Spleen (tissue), 11 donors: ENCODE measurements around the gene DUSP9. TPM values are rescaled to one million over a fixed set of nuclear protein-coding genes. Genes with fewer than 3 reads are reported as not detected.
A peak's percentile ranks its signal among the peaks of the same experiment; 100 is the strongest.

ENCODE experiments used
- DNase-seq: peaks from one replicate; pipeline ENCODE4 v3.0.0-alpha.2; 2020
- H3K27ac ChIP-seq, 8 donors: fragments of 200-600 bp; sonication (generic) in 7 of 8; 1 replicate in 4 of 8; 2 replicates in 4 of 8; pipeline versions ENCODE4 v1.5.0 to v1.8.0; 2016 to 2021; ENCODE audit warnings: inconsistent platforms in 4 of 8, mild to moderate bottlenecking in 4 of 8, moderate library complexity in 1 of 8
- H3K27me3 ChIP-seq, 7 donors: fragments of 200-600 bp; sonication (generic) in 6 of 7; replicated peaks in 1 of 7; 1 replicate in 4 of 7; 2 replicates in 3 of 7; pipeline versions ENCODE4 v1.5.0 to v1.8.0; 2016 to 2021; ENCODE audit warnings: inconsistent platforms in 3 of 7, mild to moderate bottlenecking in 1 of 7
- H3K36me3 ChIP-seq, 6 donors: fragments of 200-600 bp; sonication (generic) in 5 of 6; 1 replicate in 4 of 6; 2 replicates in 2 of 6; pipeline versions ENCODE4 v1.5.0 to v1.8.0; 2016 to 2021; ENCODE audit warnings: inconsistent platforms in 2 of 6
- H3K4me1 ChIP-seq, 6 donors: fragments of 200-600 bp; sonication (generic) in 5 of 6; 1 replicate in 3 of 6; 2 replicates in 3 of 6; pipeline versions ENCODE4 v1.5.0 to v1.8.0; 2016 to 2021; ENCODE audit warnings: inconsistent platforms in 3 of 6
- H3K4me3 ChIP-seq, 8 donors: fragments of 200-600 bp; sonication (generic) in 7 of 8; 1 replicate in 4 of 8; 2 replicates in 4 of 8; pipeline versions ENCODE4 v1.5.0 to v1.8.0; 2016 to 2021; ENCODE audit warnings: inconsistent platforms in 4 of 8, mild to moderate bottlenecking in 4 of 8, moderate library complexity in 2 of 8
- H3K9me3 ChIP-seq, 8 donors: fragments of 200-600 bp; sonication (generic) in 7 of 8; 1 replicate in 4 of 8; 2 replicates in 4 of 8; pipeline versions ENCODE4 v1.5.0 to v1.8.0; 2016 to 2021; ENCODE audit warnings: inconsistent platforms in 4 of 8
- POLR2A ChIP-seq, 3 donors: fragments of 450-650 bp; IDR thresholded peaks; one replicate each; pipeline ENCODE4 v1.5.1; 2017; ENCODE audit warnings: antibody characterized with exemption in 3 of 3, mild to moderate bottlenecking in 1 of 3
- POLR2AphosphoS5 ChIP-seq, 3 donors: sonication (generic); formaldehyde crosslinking; IDR thresholded peaks; one replicate each; pipeline ENCODE4 v1.5.1; 2017; ENCODE audit warnings: antibody characterized with exemption in 3 of 3
- WGBS, 5 donors: extraction: QIAGEN DNeasy Blood & Tissue Kit in 3 of 5; methylation state at CpG; one replicate each; pipeline versions ENCODE4 v1.1.5 to v1.1.7; 2013 to 2018; 5-methylcytosine and 5-hydroxymethylcytosine counted together
- intact Hi-C: fragments of 100-400 bp; cut with DNase I; formaldehyde crosslinking; loops from one replicate; pipeline ENCODE4 v1.15.0; 2023; ENCODE audit warnings: low total_unique reads
- polyA plus RNA-seq, 3 donors: library from polyadenylated mRNA; stranded (reverse); fragments of 200-250 nt; gene quantifications; one replicate each; pipeline ENCODE4 v1.2.1, GENCODE V29; 2013
- total RNA-seq, 7 donors: library from RNA; depleted of rRNA in 3 of 7; stranded (reverse); fragments of >200 nt in 3 of 7; fragmentation: NEBNext Ultra II Directional in 4 of 7; extraction: Animal tissue kit (Norgen Biotek cat#: 25700) in 4 of 7; gene quantifications; one replicate each; pipeline versions ENCODE4 v1.1.0 to v1.2.1, GENCODE V29; 2016 to 2021
- TF ChIP-seq, protein P1 (sequence below), 11 experiments: fragments of 200-600 bp in 7 of 11; fragments of 450-650 bp in 4 of 11; sonication (generic) in 4 of 11; IDR thresholded peaks in 8 of 11; conservative IDR thresholded peaks in 3 of 11; 1 replicate in 7 of 11; 2 replicates in 4 of 11; pipeline versions ENCODE4 v1.4.0 to v1.8.0; 2016 to 2021; ENCODE audit warnings: antibody characterized with exemption in 11 of 11, inconsistent platforms in 4 of 11, mild to moderate bottlenecking in 1 of 11
- donor health status: healthy with polysubstance abuse.
- donor health status: DM: no; HTN: no; CAD: no; lungs with moderate emphysema.
- donor health status: DM: no; HTN: no; CAD: no.
- donor health status: Bipolar disorder and iron deficiency.
- donor health status: healthy.
- donor health status: DM: no; HTN: no; CAD: no.
- donor health status: DM: yes; HTN: yes; CAD: no.

The DUSP9 gene
- total and polyA plus RNA-seq, 10 donors, result 0.09 to 0.17 TPM; not detected in 8

- TF ChIP-seq POLR2AphosphoS5 (IDR thresholded peaks at IDR 0.05), result no peak
- no peak for TF ChIP-seq POLR2A (IDR thresholded peaks at IDR 0.05)
- TF ChIP-seq, protein P1, sequence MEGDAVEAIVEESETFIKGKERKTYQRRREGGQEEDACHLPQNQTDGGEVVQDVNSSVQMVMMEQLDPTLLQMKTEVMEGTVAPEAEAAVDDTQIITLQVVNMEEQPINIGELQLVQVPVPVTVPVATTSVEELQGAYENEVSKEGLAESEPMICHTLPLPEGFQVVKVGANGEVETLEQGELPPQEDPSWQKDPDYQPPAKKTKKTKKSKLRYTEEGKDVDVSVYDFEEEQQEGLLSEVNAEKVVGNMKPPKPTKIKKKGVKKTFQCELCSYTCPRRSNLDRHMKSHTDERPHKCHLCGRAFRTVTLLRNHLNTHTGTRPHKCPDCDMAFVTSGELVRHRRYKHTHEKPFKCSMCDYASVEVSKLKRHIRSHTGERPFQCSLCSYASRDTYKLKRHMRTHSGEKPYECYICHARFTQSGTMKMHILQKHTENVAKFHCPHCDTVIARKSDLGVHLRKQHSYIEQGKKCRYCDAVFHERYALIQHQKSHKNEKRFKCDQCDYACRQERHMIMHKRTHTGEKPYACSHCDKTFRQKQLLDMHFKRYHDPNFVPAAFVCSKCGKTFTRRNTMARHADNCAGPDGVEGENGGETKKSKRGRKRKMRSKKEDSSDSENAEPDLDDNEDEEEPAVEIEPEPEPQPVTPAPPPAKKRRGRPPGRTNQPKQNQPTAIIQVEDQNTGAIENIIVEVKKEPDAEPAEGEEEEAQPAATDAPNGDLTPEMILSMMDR (IDR thresholded peaks at IDR 0.05 in 8 of 11, conservative IDR thresholded peaks at IDR 0.05 in 3 of 11), result no peak
- H3K27me3 ChIP-seq, result peaks cover 0 to 51% (median 6%) of the 10 kb centered on the region in 7 donors
- intact Hi-C loops, result no loop called here
- H3K36me3 ChIP-seq, result no peaks in the 10 kb centered on the region
- 42 to 54% (median 50%) methylated on average over 12 to 21 of the region's 21 CpGs for WGBS, 5 donors
- peaks cover 0 to 4% (median 0%) of the 10 kb centered on the region in 8 donors for H3K9me3 ChIP-seq
- peak; percentile 40 for DNase-seq
- H3K4me1 ChIP-seq, result peaks cover 0 to 19% (median 2%) of the 10 kb centered on the region in 6 donors
- H3K4me3 ChIP-seq, result no peak overlapping the region
- no peak overlapping the region for H3K27ac ChIP-seq
Observed at GRCh38 chrX:153684467-153685155, 37.6 kb downstream of the DUSP9 start.

- Histone ChIP-seq H3K27ac (no peak overlapping the region), H3K9me3 (peaks cover 0 to 4% (median 0%) of the 10 kb centered on the region in 8 donors), H3K4me1 (peaks cover 0 to 23% (median 2%) of the 10 kb centered on the region in 6 donors), H3K36me3 (no peaks in the 10 kb centered on the region), H3K27me3 (peaks cover 0 to 57% (median 6%) of the 10 kb centered on the region in 7 donors), H3K4me3 (no peak overlapping the region)
- DNase-seq, result peak; percentile 58
- no peak for TF ChIP-seq POLR2AphosphoS5 (IDR thresholded peaks at IDR 0.05)
- no peak for TF ChIP-seq POLR2A (IDR thresholded peaks at IDR 0.05)
- TF ChIP-seq, protein P1 (IDR thresholded peaks at IDR 0.05 in 8 of 11, conservative IDR thresholded peaks at IDR 0.05 in 3 of 11), result no peak
- WGBS, 5 donors, result 56 to 66% (median 59%) methylated on average over 7 to 21 of the region's 21 CpGs
- intact Hi-C loops, result no loop called here
Observed at GRCh38 chrX:153685156-153685536, 38.1 kb downstream of the DUSP9 start.

DNA sequence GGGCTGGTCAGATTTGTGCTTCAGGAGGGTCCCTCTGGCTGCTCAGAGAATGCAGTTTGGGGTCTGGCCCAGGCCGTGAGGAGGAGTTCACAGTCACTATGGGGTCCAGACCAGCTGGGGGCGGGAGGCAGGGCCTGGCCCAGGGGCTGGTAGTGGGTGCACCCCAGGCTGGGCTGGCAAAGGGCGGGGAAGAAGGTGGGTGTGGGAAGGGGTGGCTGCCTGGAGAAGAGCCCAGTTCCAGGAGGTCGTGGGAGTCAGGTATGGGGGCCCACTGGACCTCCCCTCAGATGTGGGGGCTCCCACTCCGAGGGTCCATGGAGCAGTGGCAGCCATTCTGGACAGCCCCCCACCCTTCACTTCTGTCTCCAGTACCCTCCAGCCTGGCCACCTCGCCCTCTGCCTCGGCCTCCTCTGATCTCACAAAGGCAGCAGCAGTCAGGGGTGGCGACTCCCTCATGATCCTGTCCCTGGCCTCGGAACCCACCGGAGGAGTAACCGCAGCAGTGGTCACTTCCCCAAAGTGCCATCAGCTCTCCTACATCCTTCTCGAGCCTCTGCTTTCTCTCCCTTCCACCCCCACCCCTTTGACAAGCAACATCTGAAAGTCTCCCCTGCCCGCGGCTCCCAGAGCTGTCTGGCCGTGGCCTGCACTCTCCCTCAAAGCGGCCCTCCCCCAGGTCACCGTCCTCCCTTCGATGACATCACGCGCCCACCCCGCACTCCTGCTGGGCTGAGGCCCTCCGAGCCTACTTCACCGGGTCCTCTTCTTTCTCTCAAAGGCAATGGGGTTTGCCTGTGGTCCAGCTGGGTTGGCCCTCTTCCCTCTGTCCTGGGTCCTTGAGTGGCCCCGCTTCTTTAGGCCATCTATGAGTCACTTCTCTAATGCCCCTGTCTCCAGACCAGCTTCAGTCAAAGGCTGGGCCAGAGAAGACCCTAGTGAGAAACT is 39.0 kb downstream of the DUSP9 start:
- Histone ChIP-seq H3K27me3 (peaks cover 0 to 60% (median 6%) of the 10 kb centered on the region in 7 donors), H3K4me3 (no peak overlapping the region), H3K27ac (no peak overlapping the region), H3K9me3 (peaks cover 0 to 4% (median 0%) of the 10 kb centered on the region in 8 donors), H3K36me3 (no peaks in the 10 kb centered on the region), H3K4me1 (peaks cover 0 to 23% (median 2%) of the 10 kb centered on the region in 6 donors)
- DNase-seq, result peak; percentile 67
- 67 to 75% (median 68%) methylated on average over 16 to 24 of the region's 24 CpGs for WGBS, 5 donors
- intact Hi-C loops, result no loop called here
- TF ChIP-seq POLR2A (IDR thresholded peaks at IDR 0.05), result no peak
- TF ChIP-seq, protein P1 (IDR thresholded peaks at IDR 0.05 in 8 of 11, conservative IDR thresholded peaks at IDR 0.05 in 3 of 11), result no peak
- no peak for TF ChIP-seq POLR2AphosphoS5 (IDR thresholded peaks at IDR 0.05)
